Testis (tissue), 2 donors: ENCODE measurements around the gene TMTC4.

Experiments
- CTCF ChIP-seq, 3 experiments: fragments of 450-650 bp in 2 of 3; fragments of 200-600 bp in 1 of 3; sonication (generic) in 1 of 3; IDR thresholded peaks; one replicate each; pipeline ENCODE4 v1.5.1; 2016 to 2019; ENCODE audit warnings: antibody characterized with exemption in 3 of 3, mild to moderate bottlenecking in 2 of 3, moderate library complexity in 1 of 3
- POLR2A ChIP-seq: fragments of 450-650 bp; IDR thresholded peaks from one replicate; pipeline ENCODE4 v1.6.1; 2017; ENCODE audit warnings: antibody characterized with exemption, mild to moderate bottlenecking, moderate library complexity

GRCh38 chr13:100619940-100620339 is 54.7 kb downstream of the TMTC4 start:
- TF ChIP-seq CTCF (IDR thresholded peaks at IDR 0.05) = no peak
- no peak for TF ChIP-seq POLR2A
